Stimulated activated naive B cell treated with anti-CD40 and anti-IgM and Interleukin-4, amounts not matched to agents 10 μg/mL and 1 μg/mL and 100 μg/mL, for 72 hours (primary cell): Measurements from ENCODE around the gene ISOC1.

Experiments
- ATAC-seq, 2 donors: fragments of 150-1000 bp; cut with Tn5 transposase; replicated peaks; 2 replicates each; pipeline ENCODE4 v1.10.0; 2021; ENCODE audit warnings: moderate library complexity in 1 of 2
- DNase-seq: peaks from one replicate; pipeline ENCODE4 v3.0.0; 2021
- H3K27ac Mint-ChIP-seq: one replicate; pipeline ENCODE4 v1.8.0; 2022; ENCODE audit warnings: mild to moderate bottlenecking, mixed read lengths
- H3K27me3 Mint-ChIP-seq, 2 donors: one replicate each; pipeline ENCODE4 v1.8.0; 2022; ENCODE audit warnings: mixed read lengths in 2 of 2
- H3K36me3 Mint-ChIP-seq, 2 donors: one replicate each; pipeline ENCODE4 v1.8.0; 2022; ENCODE audit warnings: mixed read lengths in 2 of 2, mild to moderate bottlenecking in 1 of 2
- H3K4me1 Mint-ChIP-seq, 2 donors: one replicate each; pipeline ENCODE4 v1.8.0; 2022; ENCODE audit warnings: mixed read lengths in 2 of 2, mild to moderate bottlenecking in 1 of 2
- H3K4me3 Mint-ChIP-seq, 2 donors: one replicate each; pipeline ENCODE4 v1.8.0; 2022; ENCODE audit warnings: mild to moderate bottlenecking in 2 of 2, mixed read lengths in 2 of 2, moderate library complexity in 1 of 2
- H3K9me3 Mint-ChIP-seq, 2 donors: one replicate each; pipeline ENCODE4 v1.8.0; 2022; ENCODE audit warnings: mixed read lengths in 2 of 2, mild to moderate bottlenecking in 1 of 2

The ISOC1 gene

GRCh38 chr5:129104915-129105455, 10.4 kb downstream of the ISOC1 start:
- H3K4me1 Mint-ChIP-seq, result peaks cover 5 to 8% of the 10 kb centered on the region in 2 donors
- H3K9me3 Mint-ChIP-seq, result no peaks in the 10 kb centered on the region
- H3K36me3 Mint-ChIP-seq, result peaks cover 22 to 35% of the 10 kb centered on the region in 2 donors
- H3K27ac Mint-ChIP-seq, result no peak overlapping the region
- H3K4me3 Mint-ChIP-seq, result no peak overlapping the region
- DNase-seq (no peak), ATAC-seq (no peak)
- H3K27me3 Mint-ChIP-seq, result no peaks in the 10 kb centered on the region

GRCh38 chr5:129107637-129108036, 13.1 kb downstream of the ISOC1 start:
- Mint-ChIP-seq H3K27me3 (no peaks in the 10 kb centered on the region), H3K9me3 (no peaks in the 10 kb centered on the region), H3K27ac (no peak overlapping the region), H3K4me3 (no peak overlapping the region), H3K4me1 (peaks cover 4 to 6% of the 10 kb centered on the region in 2 donors), H3K36me3 (peaks cover 25 to 36% of the 10 kb centered on the region in 2 donors)
- no peak for DNase-seq
- ATAC-seq, result no peak

GRCh38 chr5:129110742-129111141, 16.2 kb downstream of the ISOC1 start:
- H3K4me3 Mint-ChIP-seq, result no peak overlapping the region
- H3K36me3 Mint-ChIP-seq, result peaks cover 20 to 39% of the 10 kb centered on the region in 2 donors
- no peak for DNase-seq
- peaks cover 4 to 6% of the 10 kb centered on the region in 2 donors for H3K4me1 Mint-ChIP-seq
- no peak for ATAC-seq
- H3K27ac Mint-ChIP-seq, result no peak overlapping the region
- no peaks in the 10 kb centered on the region for H3K27me3 Mint-ChIP-seq
- H3K9me3 Mint-ChIP-seq, result no peaks in the 10 kb centered on the region

- H3K4me1 Mint-ChIP-seq, result peaks cover 4 to 6% of the 10 kb centered on the region in 2 donors
- H3K27ac Mint-ChIP-seq, result no peak overlapping the region
- no peak for DNase-seq
- H3K27me3 Mint-ChIP-seq, result no peaks in the 10 kb centered on the region
- no peak overlapping the region for H3K4me3 Mint-ChIP-seq
- H3K36me3 Mint-ChIP-seq, result peaks cover 17 to 35% of the 10 kb centered on the region in 2 donors
- H3K9me3 Mint-ChIP-seq, result no peaks in the 10 kb centered on the region
- no peak for ATAC-seq
Measured at GRCh38 chr5:129111351-129111750, 16.8 kb downstream of the ISOC1 start.

GRCh38 chr5:129112295-129112694, 17.7 kb downstream of the ISOC1 start:
- H3K4me1 Mint-ChIP-seq, result peaks cover 4 to 6% of the 10 kb centered on the region in 2 donors
- ATAC-seq, result no peak
- no peak for DNase-seq

GRCh38 chr5:129113867-129114266, 19.3 kb downstream of the ISOC1 start:
- ATAC-seq (no peak), DNase-seq (no peak)
- no peaks in the 10 kb centered on the region for H3K9me3 Mint-ChIP-seq
- peaks cover 14 to 23% of the 10 kb centered on the region in 2 donors for H3K36me3 Mint-ChIP-seq
- H3K4me3 Mint-ChIP-seq, result no peak overlapping the region
- H3K27ac Mint-ChIP-seq, result no peak overlapping the region
- no peaks in the 10 kb centered on the region for H3K27me3 Mint-ChIP-seq
- peaks cover 4 to 6% of the 10 kb centered on the region in 2 donors for H3K4me1 Mint-ChIP-seq

More at GRCh38 chr5:129112295-129112694, 17.7 kb downstream of the ISOC1 start:
- Mint-ChIP-seq H3K27me3 (no peaks in the 10 kb centered on the region), H3K9me3 (no peaks in the 10 kb centered on the region), H3K4me3 (no peak overlapping the region), H3K27ac (no peak overlapping the region), H3K36me3 (peaks cover 17 to 29% of the 10 kb centered on the region in 2 donors)

- H3K36me3 Mint-ChIP-seq, result peaks cover 6 to 15% of the 10 kb centered on the region in 2 donors
- DNase-seq, result no peak
- ATAC-seq, result no peak
- no peaks in the 10 kb centered on the region for H3K9me3 Mint-ChIP-seq
- H3K27me3 Mint-ChIP-seq, result no peaks in the 10 kb centered on the region
- no peak overlapping the region for H3K4me3 Mint-ChIP-seq
- H3K4me1 Mint-ChIP-seq, result peaks cover 4 to 6% of the 10 kb centered on the region in 2 donors
- no peak overlapping the region for H3K27ac Mint-ChIP-seq
Measured at GRCh38 chr5:129114539-129115193, 20.1 kb downstream of the ISOC1 start.

- Mint-ChIP-seq H3K9me3 (no peaks in the 10 kb centered on the region), H3K36me3 (peaks cover 0 to 12% of the 10 kb centered on the region in 2 donors), H3K4me3 (no peak overlapping the region), H3K4me1 (peaks cover 9 to 15% of the 10 kb centered on the region in 2 donors), H3K27me3 (no peaks in the 10 kb centered on the region), H3K27ac (no peak overlapping the region)
- ATAC-seq (no peak), DNase-seq (no peak)
Measured at GRCh38 chr5:129115680-129116079, 21.1 kb downstream of the ISOC1 start.

- Mint-ChIP-seq H3K4me1 (peaks cover 7 to 9% of the 10 kb centered on the region in 2 donors), H3K27me3 (no peaks in the 10 kb centered on the region), H3K36me3 (peaks cover 1 to 9% of the 10 kb centered on the region in 2 donors), H3K27ac (no peak overlapping the region), H3K9me3 (no peaks in the 10 kb centered on the region), H3K4me3 (no peak overlapping the region)
- ATAC-seq, result no peak
- no peak for DNase-seq
Measured at GRCh38 chr5:129116797-129117196, 22.2 kb downstream of the ISOC1 start.

GRCh38 chr5:129118405-129118804, 23.9 kb downstream of the ISOC1 start:
- Mint-ChIP-seq H3K4me1 (peaks cover 7 to 9% of the 10 kb centered on the region in 2 donors), H3K4me3 (no peak overlapping the region), H3K27me3 (no peaks in the 10 kb centered on the region), H3K36me3 (peaks cover 1 to 5% of the 10 kb centered on the region in 2 donors), H3K27ac (no peak overlapping the region), H3K9me3 (no peaks in the 10 kb centered on the region)
- ATAC-seq (no peak), DNase-seq (no peak)

GRCh38 chr5:129118826-129119225, 24.3 kb downstream of the ISOC1 start:
- no peak for DNase-seq
- H3K36me3 Mint-ChIP-seq, result peaks cover 1 to 4% of the 10 kb centered on the region in 2 donors
- H3K4me1 Mint-ChIP-seq, result peaks cover 7 to 9% of the 10 kb centered on the region in 2 donors
- no peak overlapping the region for H3K4me3 Mint-ChIP-seq
- H3K27ac Mint-ChIP-seq, result no peak overlapping the region
- H3K27me3 Mint-ChIP-seq, result no peaks in the 10 kb centered on the region
- H3K9me3 Mint-ChIP-seq, result no peaks in the 10 kb centered on the region
- ATAC-seq, result no peak

- Mint-ChIP-seq H3K4me3 (no peak overlapping the region), H3K27me3 (no peaks in the 10 kb centered on the region), H3K4me1 (peaks cover 9 to 15% of the 10 kb centered on the region in 2 donors), H3K27ac (peak overlapping the region; percentile 7), H3K9me3 (no peaks in the 10 kb centered on the region), H3K36me3 (peaks cover 0 to 1% of the 10 kb centered on the region in 2 donors)
- peak; percentile 78 to 92 for ATAC-seq
- peak; percentile 29 for DNase-seq
Measured at GRCh38 chr5:129120158-129120581, 25.6 kb downstream of the ISOC1 start.

- Mint-ChIP-seq H3K9me3 (no peaks in the 10 kb centered on the region), H3K27me3 (no peaks in the 10 kb centered on the region), H3K4me1 (peaks cover 16 to 31% of the 10 kb centered on the region in 2 donors), H3K36me3 (peaks cover 0 to 1% of the 10 kb centered on the region in 2 donors), H3K4me3 (no peak overlapping the region), H3K27ac (no peak overlapping the region)
- ATAC-seq (no peak), DNase-seq (no peak)
Measured at GRCh38 chr5:129122560-129122959, 28.0 kb downstream of the ISOC1 start.

- no peak overlapping the region for H3K4me3 Mint-ChIP-seq
- peaks cover 0 to 1% of the 10 kb centered on the region in 2 donors for H3K36me3 Mint-ChIP-seq
- ATAC-seq (no peak), DNase-seq (no peak)
- H3K27me3 Mint-ChIP-seq, result no peaks in the 10 kb centered on the region
- H3K27ac Mint-ChIP-seq, result no peak overlapping the region
- peaks cover 16 to 31% of the 10 kb centered on the region in 2 donors for H3K4me1 Mint-ChIP-seq
- H3K9me3 Mint-ChIP-seq, result no peaks in the 10 kb centered on the region
Measured at GRCh38 chr5:129124608-129125007, 30.1 kb downstream of the ISOC1 start.

GRCh38 chr5:129125819-129126218, 31.3 kb downstream of the ISOC1 start:
- H3K9me3 Mint-ChIP-seq, result no peaks in the 10 kb centered on the region
- peak overlapping the region in 1 of 2 donors; percentile 59 for H3K4me3 Mint-ChIP-seq
- H3K27me3 Mint-ChIP-seq, result no peaks in the 10 kb centered on the region
- no peak for DNase-seq
- peak overlapping the region; percentile 68 for H3K27ac Mint-ChIP-seq
- ATAC-seq, result peak; percentile 83 to 85
- peaks cover 0 to 1% of the 10 kb centered on the region in 2 donors for H3K36me3 Mint-ChIP-seq
- H3K4me1 Mint-ChIP-seq, result peaks cover 10 to 23% of the 10 kb centered on the region in 2 donors
